ENCODE data around the gene MTMR11.
A peak's percentile ranks its signal among the peaks of the same experiment; 100 is the strongest.

The MTMR11 gene

GRCh38 chr1:149914545-149914944, 22.1 kb downstream of the MTMR11 start:
- WGBS (ENCODE audit: insufficient coverage) = no CpG with 5 or more reads among the region's 1 CpG
- Histone ChIP-seq H3K36me3 (ENCODE audit: control insufficient read depth in 4 of 4, insufficient read depth in 4 of 4, low read length in 3 of 4) (peaks cover 0 to 42% (median 15%) of the 10 kb centered on the region in 4 experiments), H3K4me1 (ENCODE audit: control extremely low read depth in 1 of 4, control insufficient read depth in 4 of 4, insufficient read depth in 4 of 4, low read length in 3 of 4) (peaks cover 8 to 41% (median 35%) of the 10 kb centered on the region in 4 experiments), H3K4me3 (ENCODE audit: control insufficient read depth in 1 of 7, extremely low read depth in 1 of 7, insufficient read depth in 4 of 7, low read depth in 2 of 7, low read length in 6 of 7) (no peak overlapping the region), H3K9me3 (ENCODE audit: control extremely low read depth in 1 of 5, control insufficient read depth in 4 of 5, insufficient read depth in 2 of 5, low read depth in 1 of 5, low read length in 4 of 5) (no peaks in the 10 kb centered on the region), H3K27me3 (replicated peaks in 2 of 5; ENCODE audit: control insufficient read depth in 4 of 5, insufficient read depth in 5 of 5, low read length in 4 of 5) (no peaks in the 10 kb centered on the region), H3K27ac (ENCODE audit: insufficient read depth in 1 of 2, low read depth in 1 of 2, low read length in 2 of 2, poor library complexity in 1 of 2, severe bottlenecking in 2 of 2) (no peak overlapping the region)
- DNase-seq = no peak
- ChIA-PET CTCF (interaction anchor here (2.9 kb wide), 1 partner anchor 10 kb away, joined by 9 read pairs; no protein-coding TSS in a partner anchor), POLR2A (no interaction called here)

- peak in 1 of 3 donors; percentile 35 for DNase-seq
- Histone ChIP-seq H3K4me3 (ENCODE audit: control insufficient read depth in 1 of 7, extremely low read depth in 1 of 7, insufficient read depth in 4 of 7, low read depth in 2 of 7, low read length in 6 of 7) (no peak overlapping the region), H3K27me3 (replicated peaks in 2 of 5; ENCODE audit: control insufficient read depth in 4 of 5, insufficient read depth in 5 of 5, low read length in 4 of 5) (no peaks in the 10 kb centered on the region), H3K4me1 (ENCODE audit: control extremely low read depth in 1 of 4, control insufficient read depth in 4 of 4, insufficient read depth in 4 of 4, low read length in 3 of 4) (no peaks in the 10 kb centered on the region), H3K36me3 (ENCODE audit: control insufficient read depth in 4 of 4, insufficient read depth in 4 of 4, low read length in 3 of 4) (peaks cover 0 to 75% (median 19%) of the 10 kb centered on the region in 4 experiments), H3K27ac (ENCODE audit: insufficient read depth in 1 of 2, low read depth in 1 of 2, low read length in 2 of 2, poor library complexity in 1 of 2, severe bottlenecking in 2 of 2) (no peak overlapping the region), H3K9me3 (ENCODE audit: control extremely low read depth in 1 of 5, control insufficient read depth in 4 of 5, insufficient read depth in 2 of 5, low read depth in 1 of 5, low read length in 4 of 5) (no peaks in the 10 kb centered on the region)
- ChIA-PET CTCF (no interaction called here), POLR2A (no interaction called here)
- WGBS (ENCODE audit: insufficient coverage) = 97% methylated on average over 9 of the region's 10 CpGs
These were observed 30.1 kb downstream of the MTMR11 start for GRCh38 chr1:149906570-149907075.

- WGBS (ENCODE audit: insufficient coverage) = no CpG with 5 or more reads among the region's 5 CpGs
- Histone ChIP-seq H3K9me3 (ENCODE audit: control extremely low read depth in 1 of 5, control insufficient read depth in 4 of 5, insufficient read depth in 2 of 5, low read depth in 1 of 5, low read length in 4 of 5) (no peaks in the 10 kb centered on the region), H3K4me3 (ENCODE audit: control insufficient read depth in 1 of 7, extremely low read depth in 1 of 7, insufficient read depth in 4 of 7, low read depth in 2 of 7, low read length in 6 of 7) (no peak overlapping the region), H3K4me1 (ENCODE audit: control extremely low read depth in 1 of 4, control insufficient read depth in 4 of 4, insufficient read depth in 4 of 4, low read length in 3 of 4) (peaks cover 0 to 14% (median 13%) of the 10 kb centered on the region in 4 experiments), H3K36me3 (ENCODE audit: control insufficient read depth in 4 of 4, insufficient read depth in 4 of 4, low read length in 3 of 4) (peaks cover 0 to 49% (median 11%) of the 10 kb centered on the region in 4 experiments), H3K27ac (ENCODE audit: insufficient read depth in 1 of 2, low read depth in 1 of 2, low read length in 2 of 2, poor library complexity in 1 of 2, severe bottlenecking in 2 of 2) (no peak overlapping the region), H3K27me3 (replicated peaks in 2 of 5; ENCODE audit: control insufficient read depth in 4 of 5, insufficient read depth in 5 of 5, low read length in 4 of 5) (no peaks in the 10 kb centered on the region)
- no peak for DNase-seq
- ChIA-PET CTCF (interaction anchor here (2.9 kb wide), 1 partner anchor 11 kb away, joined by 9 read pairs; no protein-coding TSS in a partner anchor), POLR2A (no interaction called here)
These were observed 32.7 kb downstream of the MTMR11 start for GRCh38 chr1:149903836-149904491.

- H3K9me3 ChIP-seq (ENCODE audit: control extremely low read depth in 1 of 5, control insufficient read depth in 4 of 5, insufficient read depth in 2 of 5, low read depth in 1 of 5, low read length in 4 of 5) = no peaks in the 10 kb centered on the region
- peaks cover 0 to 14% (median 13%) of the 10 kb centered on the region in 4 experiments for H3K4me1 ChIP-seq (ENCODE audit: control extremely low read depth in 1 of 4, control insufficient read depth in 4 of 4, insufficient read depth in 4 of 4, low read length in 3 of 4)
- H3K4me3 ChIP-seq (ENCODE audit: control insufficient read depth in 1 of 7, extremely low read depth in 1 of 7, insufficient read depth in 4 of 7, low read depth in 2 of 7, low read length in 6 of 7) = peak within 1 kb of the TSS; percentile 32 to 86 (median 68)
- ChIA-PET POLR2A (interaction anchor here (0.8 to 2.5 kb wide), 2 partner anchors 12 to 29 kb away, joined by 3 to 12 read pairs; a partner anchor contains a TSS), CTCF (interaction anchor here (0.8 to 2.1 kb wide), 2 partner anchors 11 to 17 kb away, joined by 3 to 8 read pairs; a partner anchor contains a TSS)
- DNase-seq = peak; percentile 87 to 94 (median 91)
- H3K27ac ChIP-seq (ENCODE audit: insufficient read depth in 1 of 2, low read depth in 1 of 2, low read length in 2 of 2, poor library complexity in 1 of 2, severe bottlenecking in 2 of 2) = peak within 1 kb of the TSS in 1 of 2 experiments; percentile 67
- peaks cover 0 to 15% (median 5%) of the 10 kb centered on the region in 4 experiments for H3K36me3 ChIP-seq (ENCODE audit: control insufficient read depth in 4 of 4, insufficient read depth in 4 of 4, low read length in 3 of 4)
- 12% methylated on average over 59 of the region's 65 CpGs for WGBS (ENCODE audit: insufficient coverage)
- no peaks in the 10 kb centered on the region for H3K27me3 ChIP-seq (replicated peaks in 2 of 5; ENCODE audit: control insufficient read depth in 4 of 5, insufficient read depth in 5 of 5, low read length in 4 of 5)
These were observed 37.0 kb downstream of the MTMR11 start, which contains the start of gene BOLA1 for GRCh38 chr1:149899460-149900284. Gene BOLA1 (plus strand): TSS chr1:149899568. CDS start chr1:149900060, 492 bp downstream.

- H3K36me3 ChIP-seq (ENCODE audit: control insufficient read depth in 4 of 4, insufficient read depth in 4 of 4, low read length in 3 of 4) = no peaks in the 10 kb centered on the region
- WGBS (ENCODE audit: insufficient coverage) = 80% methylated on average over 1 of the region's 4 CpGs
- H3K27me3 ChIP-seq (replicated peaks in 2 of 5; ENCODE audit: control insufficient read depth in 4 of 5, insufficient read depth in 5 of 5, low read length in 4 of 5) = no peaks in the 10 kb centered on the region
- no peak for DNase-seq
- H3K9me3 ChIP-seq (ENCODE audit: control extremely low read depth in 1 of 5, control insufficient read depth in 4 of 5, insufficient read depth in 2 of 5, low read depth in 1 of 5, low read length in 4 of 5) = no peaks in the 10 kb centered on the region
- no peak overlapping the region for H3K4me3 ChIP-seq (ENCODE audit: control insufficient read depth in 1 of 7, extremely low read depth in 1 of 7, insufficient read depth in 4 of 7, low read depth in 2 of 7, low read length in 6 of 7)
- H3K4me1 ChIP-seq (ENCODE audit: control extremely low read depth in 1 of 4, control insufficient read depth in 4 of 4, insufficient read depth in 4 of 4, low read length in 3 of 4) = peaks cover 0 to 14% (median 13%) of the 10 kb centered on the region in 4 experiments
- ChIA-PET POLR2A (no interaction called here), CTCF (no interaction called here)
- no peak overlapping the region for H3K27ac ChIP-seq (ENCODE audit: insufficient read depth in 1 of 2, low read depth in 1 of 2, low read length in 2 of 2, poor library complexity in 1 of 2, severe bottlenecking in 2 of 2)
These were observed 40.1 kb downstream of the MTMR11 start for GRCh38 chr1:149896575-149896974.

GRCh38 chr1:149888999-149889289, 47.7 kb downstream of the MTMR11 start:
- 78% methylated on average over 1 of the region's 6 CpGs for WGBS (ENCODE audit: insufficient coverage)

More at GRCh38 chr1:149888999-149889289, 47.7 kb downstream of the MTMR11 start:
- H3K4me3 ChIP-seq (ENCODE audit: control insufficient read depth in 1 of 7, extremely low read depth in 1 of 7, insufficient read depth in 4 of 7, low read depth in 2 of 7, low read length in 6 of 7) = peak overlapping the region in 6 of 7 experiments; percentile 75 to 99 (median 90)
- peaks cover 7 to 31% (median 19%) of the 10 kb centered on the region in 4 experiments for H3K4me1 ChIP-seq (ENCODE audit: control extremely low read depth in 1 of 4, control insufficient read depth in 4 of 4, insufficient read depth in 4 of 4, low read length in 3 of 4)
- no peaks in the 10 kb centered on the region for H3K27me3 ChIP-seq (replicated peaks in 2 of 5; ENCODE audit: control insufficient read depth in 4 of 5, insufficient read depth in 5 of 5, low read length in 4 of 5)
- no peak for DNase-seq
- no peaks in the 10 kb centered on the region for H3K36me3 ChIP-seq (ENCODE audit: control insufficient read depth in 4 of 4, insufficient read depth in 4 of 4, low read length in 3 of 4)
- ChIA-PET POLR2A (interaction anchor here (0.7 kb wide), 1 partner anchor 29 kb away, joined by 4 read pairs; no protein-coding TSS in a partner anchor), CTCF (interaction anchor here (0.6 to 4.0 kb wide), 8 partner anchors 11 to 299 kb away, joined by 3 to 16 read pairs (median 4); partner anchors contain the start of gene BOLA1)
- peak overlapping the region; percentile 89 to 99 for H3K27ac ChIP-seq (ENCODE audit: insufficient read depth in 1 of 2, low read depth in 1 of 2, low read length in 2 of 2, poor library complexity in 1 of 2, severe bottlenecking in 2 of 2)
- H3K9me3 ChIP-seq (ENCODE audit: control extremely low read depth in 1 of 5, control insufficient read depth in 4 of 5, insufficient read depth in 2 of 5, low read depth in 1 of 5, low read length in 4 of 5) = no peaks in the 10 kb centered on the region
